Chondrocyte (in vitro differentiated cells): Measurements from ENCODE around the gene MYBPH. TPM values are rescaled to one million over a fixed set of nuclear protein-coding genes. Genes with fewer than 3 reads are reported as not detected.

Source experiments
- DNase-seq: peaks from one replicate; pipeline ENCODE4 v3.0.0; 2021; ENCODE audit warnings: mixed read lengths, low spot score
- H3K27ac Mint-ChIP-seq: one replicate; pipeline ENCODE4 v1.8.0; 2021; ENCODE audit warnings: mild to moderate bottlenecking, moderate library complexity, mixed read lengths; ENCODE audit not compliant: unreplicated experiment
- H3K27me3 Mint-ChIP-seq: 2 replicates; pipeline ENCODE4 v1.8.0; 2021; ENCODE audit warnings: low read depth, mixed read lengths
- H3K36me3 Mint-ChIP-seq: 2 replicates; pipeline ENCODE4 v1.8.0; 2021; ENCODE audit warnings: low read depth, mixed read lengths
- H3K4me1 Mint-ChIP-seq: 2 replicates; pipeline ENCODE4 v1.8.0; 2021; ENCODE audit warnings: low read depth, mild to moderate bottlenecking, mixed read lengths
- H3K4me3 Mint-ChIP-seq: one replicate; pipeline ENCODE4 v1.8.0; 2021; ENCODE audit warnings: mild to moderate bottlenecking, moderate library complexity, mixed read lengths; ENCODE audit not compliant: unreplicated experiment
- H3K9me3 Mint-ChIP-seq: 2 replicates; pipeline ENCODE4 v1.8.0; 2021; ENCODE audit warnings: low read depth, mixed read lengths
- total RNA-seq: library from RNA; stranded (reverse); gene quantifications from 3 replicates; pipeline ENCODE4 v1.2.1, GENCODE V29; 2021
- TF ChIP-seq, protein P1 (sequence below): fragments of 200-600 bp; sonication (generic); IDR thresholded peaks from 2 replicates; pipeline ENCODE4 v1.5.0; 2021; ENCODE audit warnings: antibody characterized with exemption, mild to moderate bottlenecking, moderate library complexity

MYBPH gene
- total RNA-seq, 1 donor from 2014 or later, result not detected

DNA sequence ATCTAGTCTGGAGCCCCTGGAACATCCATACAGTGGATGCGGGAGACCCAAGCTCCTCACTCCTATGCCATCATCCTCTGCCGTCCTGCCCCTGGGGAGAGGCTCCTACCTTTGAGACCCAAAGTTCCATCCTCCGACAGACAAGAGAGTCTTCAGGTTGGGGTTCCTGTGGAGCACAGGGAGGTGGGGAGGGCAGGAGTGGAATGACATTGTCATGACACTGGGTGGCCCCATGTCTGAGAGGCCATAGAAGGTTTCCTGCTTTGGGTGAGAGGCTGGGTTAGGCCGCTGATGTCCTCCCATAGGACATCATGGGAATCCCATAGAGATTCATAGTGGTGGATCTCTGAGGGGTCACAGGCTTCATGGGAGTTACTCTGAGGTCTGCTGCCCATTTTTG lies 8.8 kb upstream of the MYBPH start:
- TF ChIP-seq, protein P1, sequence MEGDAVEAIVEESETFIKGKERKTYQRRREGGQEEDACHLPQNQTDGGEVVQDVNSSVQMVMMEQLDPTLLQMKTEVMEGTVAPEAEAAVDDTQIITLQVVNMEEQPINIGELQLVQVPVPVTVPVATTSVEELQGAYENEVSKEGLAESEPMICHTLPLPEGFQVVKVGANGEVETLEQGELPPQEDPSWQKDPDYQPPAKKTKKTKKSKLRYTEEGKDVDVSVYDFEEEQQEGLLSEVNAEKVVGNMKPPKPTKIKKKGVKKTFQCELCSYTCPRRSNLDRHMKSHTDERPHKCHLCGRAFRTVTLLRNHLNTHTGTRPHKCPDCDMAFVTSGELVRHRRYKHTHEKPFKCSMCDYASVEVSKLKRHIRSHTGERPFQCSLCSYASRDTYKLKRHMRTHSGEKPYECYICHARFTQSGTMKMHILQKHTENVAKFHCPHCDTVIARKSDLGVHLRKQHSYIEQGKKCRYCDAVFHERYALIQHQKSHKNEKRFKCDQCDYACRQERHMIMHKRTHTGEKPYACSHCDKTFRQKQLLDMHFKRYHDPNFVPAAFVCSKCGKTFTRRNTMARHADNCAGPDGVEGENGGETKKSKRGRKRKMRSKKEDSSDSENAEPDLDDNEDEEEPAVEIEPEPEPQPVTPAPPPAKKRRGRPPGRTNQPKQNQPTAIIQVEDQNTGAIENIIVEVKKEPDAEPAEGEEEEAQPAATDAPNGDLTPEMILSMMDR, result no peak
- Mint-ChIP-seq H3K36me3 (no peaks in the 10 kb centered on the region), H3K4me3 (no peak overlapping the region), H3K27me3 (peaks cover 10% of the 10 kb centered on the region), H3K4me1 (no peaks in the 10 kb centered on the region), H3K9me3 (no peaks in the 10 kb centered on the region), H3K27ac (no peak overlapping the region)
- DNase-seq, result no peak

DNA sequence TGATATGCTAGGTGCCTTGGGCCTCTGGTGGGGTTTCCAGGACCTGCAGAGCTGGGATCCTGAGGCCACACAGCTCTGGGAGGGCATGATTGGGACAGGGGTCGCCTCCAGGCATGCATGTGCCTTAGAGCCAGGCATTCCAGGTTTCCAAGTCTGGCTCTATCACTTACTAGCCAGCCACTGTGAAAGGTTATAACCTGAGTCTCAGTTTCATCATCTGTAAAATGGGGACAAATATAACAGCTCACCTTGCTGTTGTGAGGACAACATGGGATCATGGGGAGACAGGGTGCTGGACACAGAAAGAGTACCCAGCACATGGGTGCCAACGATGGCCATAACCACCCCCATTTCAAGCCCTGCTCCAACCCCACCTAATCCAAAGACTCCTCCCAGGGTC lies 8.2 kb upstream of the MYBPH start:
- Mint-ChIP-seq H3K36me3 (no peaks in the 10 kb centered on the region), H3K27ac (no peak overlapping the region), H3K9me3 (no peaks in the 10 kb centered on the region), H3K4me1 (no peaks in the 10 kb centered on the region), H3K4me3 (no peak overlapping the region), H3K27me3 (peaks cover 10% of the 10 kb centered on the region)
- TF ChIP-seq, protein P1, result no peak
- DNase-seq, result no peak

DNA sequence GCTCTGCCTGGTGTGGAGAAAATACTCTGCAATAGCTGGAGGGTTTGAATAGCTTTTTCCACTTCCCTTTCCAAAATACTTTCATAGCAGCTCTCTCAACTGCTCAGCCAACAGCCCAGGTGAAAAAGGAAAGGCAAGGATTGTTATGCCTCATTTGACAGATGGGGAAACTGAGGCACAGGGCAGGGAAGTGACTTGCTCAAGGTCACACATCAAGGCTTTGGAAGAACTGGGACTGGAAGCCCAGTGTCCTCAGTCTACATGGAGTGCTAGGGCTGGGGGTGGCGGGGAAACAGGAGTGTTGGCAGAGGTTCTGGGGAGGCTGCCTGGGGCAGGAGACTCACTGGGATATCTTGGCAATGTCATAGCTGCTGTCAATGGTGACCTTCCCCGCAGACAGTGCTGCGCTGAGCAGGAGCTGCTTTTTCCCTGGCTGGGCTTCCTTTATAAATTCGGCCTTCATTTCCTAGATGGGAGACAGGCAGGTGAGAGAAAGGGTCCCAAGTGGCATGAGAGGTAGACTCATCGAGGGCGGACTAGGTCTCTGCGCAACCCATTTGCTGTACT lies 6.8 kb upstream of the MYBPH start:
- peaks cover 3% of the 10 kb centered on the region for H3K27me3 Mint-ChIP-seq
- peaks cover 8% of the 10 kb centered on the region for H3K4me1 Mint-ChIP-seq
- no peak overlapping the region for H3K4me3 Mint-ChIP-seq
- no peak for DNase-seq
- no peaks in the 10 kb centered on the region for H3K9me3 Mint-ChIP-seq
- TF ChIP-seq, protein P1, result no peak
- H3K27ac Mint-ChIP-seq, result no peak overlapping the region
- no peaks in the 10 kb centered on the region for H3K36me3 Mint-ChIP-seq

DNA sequence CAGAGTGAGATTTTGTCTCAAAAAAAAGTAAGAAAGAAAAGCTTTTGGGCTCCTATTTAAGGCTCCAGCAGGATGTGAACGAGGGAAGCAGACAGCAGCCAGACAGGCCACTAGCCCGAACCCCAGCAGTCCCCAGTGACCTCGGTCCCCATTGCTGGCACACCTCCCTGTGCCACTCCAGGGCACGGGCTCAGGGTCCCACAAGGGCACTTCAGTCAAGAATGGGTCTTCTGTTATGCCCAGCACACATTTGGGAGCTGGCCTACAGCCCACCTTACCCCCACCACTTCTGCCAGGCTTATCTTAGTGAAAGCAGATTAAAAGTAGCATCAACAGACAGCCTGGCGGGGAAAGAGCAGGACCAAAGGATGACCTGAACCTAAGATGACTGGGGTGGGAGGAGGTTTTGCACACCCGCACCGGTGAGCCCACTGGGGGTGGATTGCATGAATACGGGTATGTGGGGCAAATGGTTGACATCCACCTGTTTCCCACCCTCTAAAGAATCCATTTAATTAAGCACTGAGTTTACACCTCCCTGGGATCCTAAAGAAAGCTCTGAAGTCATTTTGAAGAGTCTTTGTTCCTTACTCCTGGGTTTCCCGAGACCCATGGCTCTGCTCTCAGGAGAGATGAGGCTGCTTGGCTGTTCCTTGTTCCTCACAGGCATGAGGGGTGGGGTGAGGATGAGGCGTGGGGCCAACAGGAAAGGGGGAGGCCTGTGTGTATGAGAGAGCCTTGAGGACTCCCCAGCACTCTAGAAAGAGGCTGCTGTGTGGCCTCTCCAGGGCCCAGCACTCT lies 6.2 kb upstream of the MYBPH start:
- H3K27me3 Mint-ChIP-seq, result peaks cover 3% of the 10 kb centered on the region
- H3K4me3 Mint-ChIP-seq, result no peak overlapping the region
- H3K36me3 Mint-ChIP-seq, result no peaks in the 10 kb centered on the region
- H3K27ac Mint-ChIP-seq, result no peak overlapping the region
- TF ChIP-seq, protein P1, result no peak
- H3K4me1 Mint-ChIP-seq, result peaks cover 15% of the 10 kb centered on the region
- H3K9me3 Mint-ChIP-seq, result no peaks in the 10 kb centered on the region
- no peak for DNase-seq

DNA sequence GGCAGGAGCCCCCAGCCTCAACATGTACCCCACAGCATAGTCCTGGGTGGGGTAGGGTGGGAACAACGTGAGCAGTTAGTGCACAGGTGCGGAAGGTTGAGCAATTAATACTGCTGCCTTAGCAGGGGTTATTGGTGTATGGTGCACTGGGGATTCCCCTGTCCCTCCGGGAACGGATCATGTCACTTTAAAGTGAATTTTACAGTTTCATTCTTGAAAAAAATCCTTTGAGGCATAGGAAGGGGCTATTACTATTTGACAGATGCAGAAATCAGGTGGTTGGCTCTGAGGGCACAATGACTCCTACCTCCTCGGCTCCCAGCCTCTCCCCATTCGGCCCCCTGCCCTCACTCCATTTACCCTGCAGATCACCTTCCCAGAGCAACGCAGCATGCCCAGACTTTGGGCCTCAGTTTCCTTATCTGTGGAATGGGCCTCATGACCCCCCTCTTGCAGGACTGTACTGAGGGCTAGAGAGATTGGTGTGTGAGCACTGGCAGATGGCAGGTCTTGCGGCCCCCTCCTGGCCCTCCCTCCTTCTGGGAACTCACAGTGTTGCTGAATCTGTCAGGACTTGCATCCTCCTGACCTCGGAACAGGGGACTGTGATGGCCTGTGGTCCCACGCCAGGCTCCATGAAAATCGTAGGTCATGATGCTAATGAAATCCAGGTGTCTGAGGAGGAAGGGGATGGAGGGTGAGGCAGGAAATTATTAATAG lies 5.1 kb upstream of the MYBPH start:
- no peak for DNase-seq
- H3K4me1 Mint-ChIP-seq, result peaks cover 19% of the 10 kb centered on the region
- TF ChIP-seq, protein P1, result no peak
- H3K27ac Mint-ChIP-seq, result no peak overlapping the region
- no peaks in the 10 kb centered on the region for H3K9me3 Mint-ChIP-seq
- no peak overlapping the region for H3K4me3 Mint-ChIP-seq
- no peaks in the 10 kb centered on the region for H3K36me3 Mint-ChIP-seq
- no peaks in the 10 kb centered on the region for H3K27me3 Mint-ChIP-seq
